Transverse colon (tissue), 4 donors: ENCODE data around the gene HTRA3. TPM values are rescaled to one million over a fixed set of nuclear protein-coding genes. Genes with fewer than 3 reads are reported as not detected.

ENCODE experiments used
- DNase-seq: peaks from one replicate; pipeline ENCODE4 v3.0.0-alpha.2; 2019
- H3K27ac ChIP-seq, 4 donors: fragments of 200-600 bp; sonication (generic); 2 replicates each; pipeline ENCODE4 v1.5.1; 2016 to 2018; ENCODE audit warnings: inconsistent platforms in 4 of 4
- H3K27me3 ChIP-seq: fragments of 200-600 bp; sonication (generic); 2 replicates; pipeline ENCODE4 v1.5.1; 2017; ENCODE audit warnings: inconsistent platforms
- H3K36me3 ChIP-seq, 4 donors: fragments of 200-600 bp; sonication (generic); 2 replicates each; pipeline ENCODE4 v1.5.1; 2017 to 2019; ENCODE audit warnings: inconsistent platforms in 4 of 4
- H3K4me1 ChIP-seq, 4 donors: fragments of 200-600 bp; sonication (generic); 2 replicates each; pipeline ENCODE4 v1.5.1; 2017 to 2020; ENCODE audit warnings: inconsistent platforms in 4 of 4
- H3K4me3 ChIP-seq, 4 donors: fragments of 200-600 bp; sonication (generic); 1 replicate in 1 of 4; 2 replicates in 3 of 4; pipeline versions ENCODE4 v1.5.1 to v1.6.1; 2017 to 2019; ENCODE audit warnings: inconsistent platforms in 4 of 4
- H3K9me3 ChIP-seq, 2 donors: fragments of 200-600 bp; sonication (generic); 2 replicates each; pipeline ENCODE4 v1.5.1; 2017 to 2019; ENCODE audit warnings: inconsistent platforms in 2 of 2
- CTCF ChIP-seq, 5 experiments: fragments of 200-600 bp in 3 of 5; fragments of 450-650 bp in 2 of 5; sonication (generic) in 3 of 5; IDR thresholded peaks; 1 replicate in 2 of 5; 2 replicates in 3 of 5; pipeline ENCODE4 v1.5.1; 2016 to 2017; ENCODE audit warnings: antibody characterized with exemption in 5 of 5, inconsistent platforms in 3 of 5, mild to moderate bottlenecking in 2 of 5, moderate library complexity in 1 of 5
- EP300 ChIP-seq: sonication (generic); formaldehyde crosslinking; IDR thresholded peaks from one replicate; pipeline ENCODE4 v1.6.1; 2017; ENCODE audit warnings: antibody characterized with exemption, low read depth
- POLR2A ChIP-seq: fragments of 450-650 bp; IDR thresholded peaks from one replicate; pipeline ENCODE4 v1.6.1; 2016; ENCODE audit warnings: antibody characterized with exemption, mild to moderate bottlenecking, moderate library complexity
- POLR2AphosphoS5 ChIP-seq, 3 donors: sonication (generic); formaldehyde crosslinking; IDR thresholded peaks; one replicate each; pipeline ENCODE4 v1.6.1; 2016; ENCODE audit warnings: antibody characterized with exemption in 3 of 3
- WGBS, 2 donors: methylation state at CpG; one replicate each; pipeline ENCODE4 v1.1.5; 2018; ENCODE audit warnings: low coverage in 1 of 2; 5-methylcytosine and 5-hydroxymethylcytosine counted together
- in situ Hi-C, 4 donors: fragments of 200-750 bp; cut with MboI; loops; one replicate each; pipeline versions ENCODE4 v1.15.0 to v1.15.1; 2017; ENCODE audit warnings: low sequenced_read_pairs in 3 of 4, low pct_ligation_motif_present in 1 of 4, low pct_unique_long_range_greater_than_20kb in 1 of 4
- intact Hi-C: fragments of 100-400 bp; cut with DNase I; formaldehyde crosslinking; loops from one replicate; pipeline ENCODE4 v1.15.1; 2023; ENCODE audit warnings: low total_unique reads
- total RNA-seq, 4 donors: library from RNA; depleted of rRNA; stranded (reverse); fragments of >200 nt; gene quantifications; one replicate each; pipeline ENCODE4 v1.1.0, GENCODE V29; 2016

Gene HTRA3
- total RNA-seq, 4 donors from 2014 or later, result 1.5 to 11.9 (median 6.5) TPM

GRCh38 chr4:8289956-8290700 is 20.6 kb downstream of the HTRA3 start:
- no peak overlapping the region for H3K4me3 ChIP-seq
- no peak for TF ChIP-seq POLR2AphosphoS5 (IDR thresholded peaks at IDR 0.05)
- no peak for TF ChIP-seq EP300
- no peak for TF ChIP-seq CTCF (IDR thresholded peaks at IDR 0.05)
- TF ChIP-seq POLR2A, result no peak
- DNase-seq, result no peak
- H3K4me1 ChIP-seq, result no peaks in the 10 kb centered on the region
- intact Hi-C loops, result no loop called here
- H3K9me3 ChIP-seq, result no peaks in the 10 kb centered on the region
- WGBS, 2 donors, result 83 to 89% methylated on average over 6 to 29 of the region's 29 CpGs
- in situ Hi-C loops, result no loop called here
- no peaks in the 10 kb centered on the region for H3K27me3 ChIP-seq
- H3K36me3 ChIP-seq, result no peaks in the 10 kb centered on the region
- no peak overlapping the region for H3K27ac ChIP-seq

DNA sequence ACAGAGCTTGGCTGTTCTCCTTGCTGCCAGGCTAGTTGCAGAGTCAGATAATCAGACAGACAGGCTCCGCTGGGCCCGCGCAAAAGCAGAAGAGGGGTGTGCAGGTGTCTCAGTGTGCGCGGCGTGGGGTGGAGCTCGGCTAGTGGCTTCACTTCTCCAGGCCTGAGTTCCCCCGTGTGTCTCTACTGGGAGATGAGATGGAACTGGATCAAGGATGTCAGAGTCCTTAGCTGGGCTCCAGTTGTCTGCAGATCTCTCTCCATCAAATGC is 21.1 kb downstream of the HTRA3 start:
- in situ Hi-C loops, result no loop called here
- H3K9me3 ChIP-seq, result no peaks in the 10 kb centered on the region
- DNase-seq, result no peak
- H3K4me1 ChIP-seq, result no peaks in the 10 kb centered on the region
- intact Hi-C loops, result no loop called here
- no peaks in the 10 kb centered on the region for H3K36me3 ChIP-seq
- H3K27ac ChIP-seq, result no peak overlapping the region
- TF ChIP-seq POLR2A, result no peak
- no peak for TF ChIP-seq EP300
- TF ChIP-seq CTCF (IDR thresholded peaks at IDR 0.05), result no peak
- TF ChIP-seq POLR2AphosphoS5 (IDR thresholded peaks at IDR 0.05), result no peak
- WGBS, 2 donors, result 89% methylated on average over 8 of the region's 8 CpGs; no CpG with 5 or more reads in 1 of the 2 donors
- no peaks in the 10 kb centered on the region for H3K27me3 ChIP-seq
- H3K4me3 ChIP-seq, result no peak overlapping the region

DNA sequence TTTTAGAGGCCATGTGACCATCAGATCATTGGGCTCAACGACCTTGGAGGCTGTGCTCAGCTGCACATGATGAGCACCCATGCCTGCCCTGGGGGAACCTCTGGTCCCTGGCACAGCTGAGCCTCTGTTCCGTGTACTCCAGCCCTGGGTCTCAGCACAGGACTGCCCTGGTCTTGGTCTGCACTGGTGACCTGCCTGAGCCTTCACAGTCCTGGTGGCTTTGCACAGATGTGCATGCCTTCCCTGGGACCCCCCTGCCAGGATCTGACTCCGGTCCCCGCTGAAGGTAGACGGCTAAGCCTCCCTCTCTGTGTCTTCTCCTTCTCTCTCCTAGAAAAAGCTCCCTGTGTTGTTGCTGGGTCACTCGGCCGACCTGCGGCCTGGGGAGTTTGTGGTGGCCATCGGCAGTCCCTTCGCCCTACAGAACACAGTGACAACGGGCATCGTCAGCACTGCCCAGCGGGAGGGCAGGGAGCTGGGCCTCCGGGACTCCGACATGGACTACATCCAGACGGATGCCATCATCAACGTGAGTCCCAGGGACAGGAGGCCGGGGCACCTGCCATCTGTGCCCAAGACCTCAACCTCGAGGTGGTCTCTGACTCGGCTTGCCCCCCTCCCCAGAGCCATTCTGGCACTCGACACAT is 21.6 kb downstream of the HTRA3 start:
- no peak overlapping the region for H3K4me3 ChIP-seq
- H3K27ac ChIP-seq, result no peak overlapping the region
- TF ChIP-seq EP300 (no peak), POLR2AphosphoS5 (IDR thresholded peaks at IDR 0.05) (no peak), POLR2A (no peak), CTCF (IDR thresholded peaks at IDR 0.05) (no peak)
- H3K27me3 ChIP-seq, result no peaks in the 10 kb centered on the region
- intact Hi-C loops, result no loop called here
- WGBS, 2 donors, result 80% methylated on average over 21 of the region's 21 CpGs; no CpG with 5 or more reads in 1 of the 2 donors
- in situ Hi-C loops, result no loop called here
- H3K36me3 ChIP-seq, result no peaks in the 10 kb centered on the region
- H3K4me1 ChIP-seq, result no peaks in the 10 kb centered on the region
- no peak for DNase-seq
- H3K9me3 ChIP-seq, result no peaks in the 10 kb centered on the region

DNA sequence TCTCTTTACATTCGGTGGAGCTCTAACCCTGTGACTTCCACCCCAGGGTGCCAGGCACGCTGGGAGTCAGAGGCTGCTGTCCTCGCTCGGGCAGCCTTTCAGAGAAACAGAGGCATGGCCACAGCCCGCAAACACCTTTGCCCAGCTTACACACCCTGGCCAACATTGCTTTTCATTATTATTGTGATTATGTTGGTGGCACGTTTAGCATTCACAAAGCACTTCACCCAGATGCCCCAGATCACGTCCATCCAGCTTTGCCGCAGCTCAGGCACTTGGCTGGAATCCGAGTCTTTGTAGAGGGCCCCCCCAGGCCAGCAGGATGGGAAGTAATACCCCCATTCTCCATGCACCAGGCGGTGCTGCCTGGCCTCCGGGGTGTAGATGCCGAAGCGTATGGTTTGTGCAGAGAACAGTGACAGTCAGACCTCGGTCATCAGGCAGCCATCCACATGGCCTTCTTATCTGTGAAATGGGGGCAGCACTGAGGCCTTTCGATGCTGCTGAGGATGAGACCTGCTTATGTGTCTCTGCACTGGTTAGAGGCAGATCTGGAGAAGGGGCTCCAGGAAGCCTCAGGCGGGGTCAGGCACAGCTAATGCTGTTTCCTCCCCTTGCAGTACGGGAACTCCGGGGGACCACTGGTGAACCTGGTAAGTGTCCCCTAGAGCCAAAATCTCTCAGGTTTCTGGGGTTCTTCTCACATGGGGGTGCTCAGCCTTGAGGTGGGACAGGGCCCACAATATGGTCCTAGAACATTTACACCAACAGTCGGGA is 22.3 kb downstream of the HTRA3 start:
- Histone ChIP-seq H3K9me3 (no peaks in the 10 kb centered on the region), H3K27me3 (no peaks in the 10 kb centered on the region), H3K27ac (no peak overlapping the region), H3K36me3 (no peaks in the 10 kb centered on the region), H3K4me1 (no peaks in the 10 kb centered on the region), H3K4me3 (no peak overlapping the region)
- TF ChIP-seq EP300 (no peak), POLR2A (no peak), POLR2AphosphoS5 (IDR thresholded peaks at IDR 0.05) (no peak), CTCF (IDR thresholded peaks at IDR 0.05) (no peak)
- DNase-seq, result no peak
- WGBS, 2 donors, result 79 to 88% methylated on average over 4 to 19 of the region's 19 CpGs
- in situ Hi-C loops (no loop called here), intact Hi-C loops (no loop called here)
